IMR-90 (cell line): ENCODE measurements around the gene MRAP. TPM values are rescaled to one million over a fixed set of nuclear protein-coding genes. Genes with fewer than 3 reads are reported as not detected.

Experiments used
- ATAC-seq: fragments of 200-7000 bp; cut with Tn5 transposase; 2 replicates; pipeline ENCODE4 v1.9.1; 2020; ENCODE audit warnings: low read depth, mild to moderate bottlenecking, moderate library complexity
- BruUV-seq: library from RNA; stranded (reverse); fragments of 400-500 nt; replicated peaks from 2 replicates; lab custom pipeline; 2021; lab: Mats Ljungman, UMichigan
- CTCF ChIA-PET: fragments of 300-600 bp; formaldehyde crosslinking; extraction: SDS; loops from one replicate; lab custom pipeline; 2021; ENCODE audit warnings: antibody characterized with exemption; lab: Yijun Ruan, JAX
- POLR2A ChIA-PET: fragments of 300-600 bp; sonication (Branson Sonifier 250); formaldehyde crosslinking; loops from one replicate; lab custom pipeline; 2022; ENCODE audit warnings: antibody characterized with exemption; ENCODE audit not compliant: unreplicated experiment; lab: Charles Lee
- DNase-seq: peaks from one replicate; pipeline ENCODE4 v3.0.0; 2013
- H2AFZ ChIP-seq: replicated peaks from 2 replicates; pipeline ENCODE3; 2013; ENCODE audit warnings: low read length, mild to moderate bottlenecking; ENCODE audit not compliant: poor library complexity
- H2AK5ac ChIP-seq: 2 replicates; pipeline ENCODE4 v1.6.1; 2013; ENCODE audit warnings: low read depth, low read length, inconsistent platforms
- H2AK9ac ChIP-seq: replicated peaks from 2 replicates; pipeline ENCODE3; 2013; ENCODE audit warnings: mild to moderate bottlenecking, low read depth, low read length, moderate library complexity; ENCODE audit not compliant: poor library complexity
- H2BK120ac ChIP-seq: 2 replicates; pipeline ENCODE4 v1.6.1; 2013; ENCODE audit warnings: low read depth, low read length, inconsistent platforms
- H2BK15ac ChIP-seq: 3 replicates; pipeline ENCODE4 v1.6.1; 2013; ENCODE audit warnings: low read depth, low read length, inconsistent platforms
- H2BK20ac ChIP-seq: 2 replicates; pipeline ENCODE4 v1.6.1; 2013; ENCODE audit warnings: low read depth, mild to moderate bottlenecking, inconsistent platforms, low read length, moderate library complexity
- H2BK5ac ChIP-seq: 2 replicates; pipeline ENCODE4 v1.6.1; 2013; ENCODE audit warnings: mild to moderate bottlenecking, low read depth, low read length, inconsistent platforms; ENCODE audit not compliant: poor library complexity, severe bottlenecking
- H3K14ac ChIP-seq: replicated peaks from 2 replicates; pipeline ENCODE4 v1.6.1; 2013; ENCODE audit warnings: low read depth, low read length, inconsistent platforms
- H3K18ac ChIP-seq: 2 replicates; pipeline ENCODE4 v1.6.1; 2013; ENCODE audit warnings: low read depth, low read length, control low read depth
- H3K23ac ChIP-seq: 2 replicates; pipeline ENCODE4 v1.6.1; 2013; ENCODE audit warnings: low read depth, low read length, inconsistent platforms
- H3K27ac ChIP-seq: 2 replicates; pipeline ENCODE4 v1.5.1; 2013; ENCODE audit warnings: mild to moderate bottlenecking, control low read depth, low read length; ENCODE audit not compliant: insufficient read depth
- H3K27me3 ChIP-seq: 2 replicates; pipeline ENCODE4 v1.6.1; 2013; ENCODE audit warnings: low read length; ENCODE audit not compliant: control insufficient read depth, insufficient read depth
- H3K36me3 ChIP-seq: 2 replicates; pipeline ENCODE4 v1.6.1; 2013; ENCODE audit warnings: low read length, mixed read lengths; ENCODE audit not compliant: control insufficient read depth, insufficient read depth
- H3K4ac ChIP-seq: 2 replicates; pipeline ENCODE4 v1.6.1; 2013; ENCODE audit warnings: low read depth, low read length, inconsistent platforms
- H3K4me1 ChIP-seq: 2 replicates; pipeline ENCODE4 v1.6.1; 2013; ENCODE audit warnings: low read length, mixed read lengths; ENCODE audit not compliant: control insufficient read depth, insufficient read depth
- H3K4me2 ChIP-seq: 2 replicates; pipeline ENCODE4 v1.6.1; 2013; ENCODE audit warnings: low read depth, mild to moderate bottlenecking, control low read depth, low read length, moderate library complexity
- H3K4me3 ChIP-seq: 2 replicates; pipeline ENCODE4 v1.5.1; 2013; ENCODE audit warnings: low read depth, mild to moderate bottlenecking, control low read depth, low read length, moderate library complexity; ENCODE audit not compliant: insufficient read depth
- H3K56ac ChIP-seq: 2 replicates; pipeline ENCODE4 v1.6.1; 2013; ENCODE audit warnings: low read length, inconsistent platforms; ENCODE audit not compliant: insufficient read depth; ENCODE audit errors: extremely low read depth
- H3K79me1 ChIP-seq, 2 experiments: 2 replicates each; pipeline ENCODE4 v1.6.1; 2013; ENCODE audit warnings: low read length in 2 of 2, inconsistent platforms in 1 of 2, low read depth in 1 of 2
- H3K9ac ChIP-seq: 2 replicates; pipeline ENCODE4 v1.6.1; 2013; ENCODE audit warnings: low read depth, low read length, control low read depth
- H3K9me1 ChIP-seq: 2 replicates; pipeline ENCODE4 v1.6.1; 2013; ENCODE audit warnings: low read length, inconsistent platforms; ENCODE audit not compliant: insufficient read depth
- H3K9me3 ChIP-seq: 2 replicates; pipeline ENCODE4 v1.6.1; 2013; ENCODE audit warnings: low read length; ENCODE audit not compliant: control insufficient read depth, insufficient read depth
- H4K20me1 ChIP-seq: 2 replicates; pipeline ENCODE4 v1.6.1; 2013; ENCODE audit warnings: low read length, inconsistent platforms; ENCODE audit not compliant: insufficient read depth
- H4K5ac ChIP-seq: 2 replicates; pipeline ENCODE4 v1.6.1; 2013; ENCODE audit warnings: mild to moderate bottlenecking, low read depth, low read length, control low read depth
- H4K8ac ChIP-seq, 2 experiments: 2 replicates each; pipeline ENCODE4 v1.6.1; 2013; ENCODE audit warnings: low read depth in 2 of 2, low read length in 2 of 2, control low read depth in 1 of 2, inconsistent platforms in 1 of 2
- H4K91ac ChIP-seq: 2 replicates; pipeline ENCODE4 v1.6.1; 2013; ENCODE audit warnings: low read depth, low read length, inconsistent platforms; ENCODE audit not compliant: insufficient read depth
- BHLHE40 ChIP-seq: fragments of 150-350 bp; IDR thresholded peaks from 2 replicates; pipeline ENCODE4 v1.6.1; 2016; ENCODE audit warnings: mild to moderate bottlenecking, low read depth, low read length
- CEBPB ChIP-seq: IDR thresholded peaks from 2 replicates; pipeline ENCODE4 v1.6.1; 2012; ENCODE audit warnings: low read depth, low read length, improper control_type of control experiment
- FOS ChIP-seq: fragments of 150-350 bp; IDR thresholded peaks from 2 replicates; pipeline ENCODE4 v1.6.1; 2016; ENCODE audit warnings: low read depth, low read length
- MAFK ChIP-seq: IDR thresholded peaks from 2 replicates; pipeline ENCODE4 v1.6.1; 2012; ENCODE audit warnings: low read depth, low read length, improper control_type of control experiment
- MAZ ChIP-seq: IDR thresholded peaks from 2 replicates; pipeline ENCODE4 v1.6.1; 2012; ENCODE audit warnings: low read depth, mild to moderate bottlenecking, low read length, improper control_type of control experiment, moderate library complexity, borderline replicate concordance
- MXI1 ChIP-seq: IDR thresholded peaks from 2 replicates; pipeline ENCODE4 v1.6.1; 2012; ENCODE audit warnings: low read depth, mild to moderate bottlenecking, low read length, moderate library complexity, borderline replicate concordance
- NFE2L2 ChIP-seq: fragments of 150-350 bp; IDR thresholded peaks from 2 replicates; pipeline ENCODE4 v1.6.1; 2016; ENCODE audit warnings: low read depth, mild to moderate bottlenecking, low read length
- POLR2A ChIP-seq: IDR thresholded peaks from 2 replicates; pipeline ENCODE4 v1.6.1; 2012; ENCODE audit warnings: mild to moderate bottlenecking, low read depth, low read length
- RAD21 ChIP-seq: IDR thresholded peaks from 2 replicates; pipeline ENCODE4 v1.6.1; 2012; ENCODE audit warnings: low read length, improper control_type of control experiment
- RCOR1 ChIP-seq: IDR thresholded peaks from 2 replicates; pipeline ENCODE4 v1.6.1; 2012; ENCODE audit warnings: mild to moderate bottlenecking, low read length, improper control_type of control experiment; ENCODE audit not compliant: insufficient replicate concordance
- WGBS, 2 experiments: methylation state at CpG; one replicate each; pipeline versions ENCODE4 v1.1.5 to v1.1.7; 2013; ENCODE audit warnings: missing lambda C conversion rate in 2 of 2; ENCODE audit not compliant: insufficient read length in 1 of 2; ENCODE audit errors: extremely low coverage in 2 of 2; 5-methylcytosine and 5-hydroxymethylcytosine counted together
- dilution Hi-C: fragments of 300-500 bp; cut with HindIII; formaldehyde crosslinking; loops from one replicate; pipeline ENCODE4 v1.14.3; 2018; ENCODE audit warnings: low sequenced_read_pairs; ENCODE audit not compliant: unreplicated experiment
- in situ Hi-C: fragments of 300-500 bp; cut with MboI; formaldehyde crosslinking; loops from 3 replicates; pipeline ENCODE4 v1.14.3; 2019; ENCODE audit warnings: low sequenced_read_pairs, inconsistent platforms, mixed read lengths
- intact Hi-C: fragments of 100-400 bp; cut with micrococcal nuclease; formaldehyde crosslinking; loops from 2 replicates; pipeline ENCODE4 v1.10.0; 2022
- polyA plus RNA-seq, 3 experiments: library from polyadenylated mRNA; depleted of rRNA; stranded (reverse); fragments of >200 nt; gene quantifications; 2 replicates each; pipeline ENCODE4 v1.2.3, GENCODE V29; 2012; ENCODE audit warnings: low replicate concordance in 1 of 3
- total RNA-seq: library from RNA; depleted of rRNA; stranded (reverse); fragments of >200 nt; gene quantifications from 2 replicates; pipeline ENCODE4 v1.2.3, GENCODE V29; 2012
- TF ChIP-seq, protein P1 (sequence below): fragments of 150-350 bp; IDR thresholded peaks from 2 replicates; pipeline ENCODE4 v1.6.1; 2017; ENCODE audit warnings: mild to moderate bottlenecking, antibody characterized with exemption, low read length, low read depth
- TF ChIP-seq, protein P2 (sequence below): fragments of 150-350 bp; IDR thresholded peaks from 2 replicates; pipeline ENCODE4 v1.6.1; 2016; ENCODE audit warnings: low read depth, mild to moderate bottlenecking, low read length, moderate library complexity, borderline replicate concordance
- TF ChIP-seq, protein P3 (sequence below): conservative IDR thresholded peaks from 2 replicates; pipeline ENCODE4 v1.5.1; 2012; ENCODE audit warnings: mild to moderate bottlenecking, low read depth, low read length, improper control_type of control experiment

Gene MRAP
- total and polyA plus RNA-seq, 2 of the 4 experiments (the other 2 are of a cell fraction), result not detected

DNA sequence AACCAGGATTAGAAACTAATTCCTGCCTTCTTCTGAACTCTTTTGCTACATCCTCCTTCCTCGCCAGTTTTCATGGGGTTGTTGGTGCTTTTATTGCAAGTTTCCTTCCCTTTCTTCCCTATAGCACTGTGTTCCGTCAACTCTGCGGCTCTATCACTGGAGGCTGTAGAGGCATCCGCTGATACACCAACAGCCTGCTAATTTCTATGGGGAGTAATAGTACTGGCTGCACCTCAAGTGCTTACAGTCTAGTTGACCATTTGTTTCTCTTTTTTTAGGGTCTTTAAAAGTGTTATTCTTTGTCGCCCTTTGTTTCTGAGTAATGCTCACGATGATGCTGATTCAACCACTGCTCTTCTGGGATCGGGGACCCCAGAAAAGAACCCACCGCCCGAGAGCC is 20.6 kb upstream of the MRAP start:
- Histone ChIP-seq H2BK15ac (no peak overlapping the region), H3K4me1 (peaks cover 5% of the 10 kb centered on the region), H4K5ac (no peak overlapping the region), H3K27me3 (no peaks in the 10 kb centered on the region), H3K27ac (no peak overlapping the region; the same call in 1 of the 2 replicates), H4K91ac (no peak overlapping the region), H2BK120ac (no peak overlapping the region), H3K18ac (no peak overlapping the region), H3K9me1 (peaks cover 6% of the 10 kb centered on the region; the same call in 1 of the 2 replicates), H4K8ac (peak overlapping the region; percentile 19 to 49; a peak in 2 of 4 replicates), H3K4me3 (peak overlapping the region; percentile 84), H3K9ac (peak overlapping the region; percentile 67), H3K79me1 (peaks cover 15 to 19% of the 10 kb centered on the region in 2 experiments), H3K36me3 (no peaks in the 10 kb centered on the region; the same call in 1 of the 2 replicates), H2BK5ac (no peak overlapping the region), H3K56ac (no peak overlapping the region), H3K9me3 (no peaks in the 10 kb centered on the region), H3K23ac (no peak overlapping the region), H3K4ac (no peak overlapping the region), H3K14ac (no peak overlapping the region), H4K20me1 (no peaks in the 10 kb centered on the region), H2BK20ac (no peak overlapping the region), H2AFZ (peak overlapping the region; percentile 98), H2AK9ac (peak overlapping the region; percentile 86), H3K4me2 (peak overlapping the region; percentile 52), H2AK5ac (no peak overlapping the region)
- dilution Hi-C loops (no loop called here), intact Hi-C loops (no loop called here), in situ Hi-C loops (no loop called here)
- ChIA-PET CTCF (interaction anchor here (1.2 kb wide), 1 partner anchor 323 kb away, joined by 3 read pairs; no protein-coding TSS in a partner anchor), POLR2A (no interaction called here)
- no TSS peak for BruUV-seq
- TF ChIP-seq CEBPB (no peak), MAFK (no peak), FOS (no peak), POLR2A (no peak), BHLHE40 (no peak), RCOR1 (no peak), MXI1 (no peak), RAD21 (no peak), MAZ (no peak), NFE2L2 (no peak)
- TF ChIP-seq, protein P1, sequence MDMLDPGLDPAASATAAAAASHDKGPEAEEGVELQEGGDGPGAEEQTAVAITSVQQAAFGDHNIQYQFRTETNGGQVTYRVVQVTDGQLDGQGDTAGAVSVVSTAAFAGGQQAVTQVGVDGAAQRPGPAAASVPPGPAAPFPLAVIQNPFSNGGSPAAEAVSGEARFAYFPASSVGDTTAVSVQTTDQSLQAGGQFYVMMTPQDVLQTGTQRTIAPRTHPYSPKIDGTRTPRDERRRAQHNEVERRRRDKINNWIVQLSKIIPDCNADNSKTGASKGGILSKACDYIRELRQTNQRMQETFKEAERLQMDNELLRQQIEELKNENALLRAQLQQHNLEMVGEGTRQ, result no peak
- TF ChIP-seq, protein P2, sequence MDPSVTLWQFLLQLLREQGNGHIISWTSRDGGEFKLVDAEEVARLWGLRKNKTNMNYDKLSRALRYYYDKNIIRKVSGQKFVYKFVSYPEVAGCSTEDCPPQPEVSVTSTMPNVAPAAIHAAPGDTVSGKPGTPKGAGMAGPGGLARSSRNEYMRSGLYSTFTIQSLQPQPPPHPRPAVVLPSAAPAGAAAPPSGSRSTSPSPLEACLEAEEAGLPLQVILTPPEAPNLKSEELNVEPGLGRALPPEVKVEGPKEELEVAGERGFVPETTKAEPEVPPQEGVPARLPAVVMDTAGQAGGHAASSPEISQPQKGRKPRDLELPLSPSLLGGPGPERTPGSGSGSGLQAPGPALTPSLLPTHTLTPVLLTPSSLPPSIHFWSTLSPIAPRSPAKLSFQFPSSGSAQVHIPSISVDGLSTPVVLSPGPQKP, result no peak
- TF ChIP-seq, protein P3, sequence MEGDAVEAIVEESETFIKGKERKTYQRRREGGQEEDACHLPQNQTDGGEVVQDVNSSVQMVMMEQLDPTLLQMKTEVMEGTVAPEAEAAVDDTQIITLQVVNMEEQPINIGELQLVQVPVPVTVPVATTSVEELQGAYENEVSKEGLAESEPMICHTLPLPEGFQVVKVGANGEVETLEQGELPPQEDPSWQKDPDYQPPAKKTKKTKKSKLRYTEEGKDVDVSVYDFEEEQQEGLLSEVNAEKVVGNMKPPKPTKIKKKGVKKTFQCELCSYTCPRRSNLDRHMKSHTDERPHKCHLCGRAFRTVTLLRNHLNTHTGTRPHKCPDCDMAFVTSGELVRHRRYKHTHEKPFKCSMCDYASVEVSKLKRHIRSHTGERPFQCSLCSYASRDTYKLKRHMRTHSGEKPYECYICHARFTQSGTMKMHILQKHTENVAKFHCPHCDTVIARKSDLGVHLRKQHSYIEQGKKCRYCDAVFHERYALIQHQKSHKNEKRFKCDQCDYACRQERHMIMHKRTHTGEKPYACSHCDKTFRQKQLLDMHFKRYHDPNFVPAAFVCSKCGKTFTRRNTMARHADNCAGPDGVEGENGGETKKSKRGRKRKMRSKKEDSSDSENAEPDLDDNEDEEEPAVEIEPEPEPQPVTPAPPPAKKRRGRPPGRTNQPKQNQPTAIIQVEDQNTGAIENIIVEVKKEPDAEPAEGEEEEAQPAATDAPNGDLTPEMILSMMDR, result no peak
- WGBS, 2 experiments, result no CpG with 5 or more reads among the region's 9 CpGs
- ATAC-seq, result no peak
- DNase-seq, result no peak
